GM12878 (cell line): Measurements from ENCODE around the gene COX17. TPM values are rescaled to one million over a fixed set of nuclear protein-coding genes. Genes with fewer than 3 reads are reported as not detected.

Experiments used
- BCL3 ChIP-seq: IDR thresholded peaks from 2 replicates; pipeline ENCODE4 v1.6.1; 2011; ENCODE audit warnings: borderline replicate concordance, low read depth, mild to moderate bottlenecking, moderate library complexity, low read length; ENCODE audit not compliant: insufficient read depth, poor library complexity, severe bottlenecking
- CREM ChIP-seq: IDR thresholded peaks from 2 replicates; pipeline ENCODE4 v1.6.1; 2014; ENCODE audit warnings: antibody characterized with exemption, low read depth
- NFYB ChIP-seq: IDR thresholded peaks from 2 replicates; pipeline ENCODE4 v1.6.1; 2011; ENCODE audit warnings: low read depth, mild to moderate bottlenecking, low read length, improper control_type of control experiment, moderate library complexity; ENCODE audit not compliant: insufficient read depth
- NRF1 ChIP-seq: conservative IDR thresholded peaks from 2 replicates; pipeline ENCODE4 v1.6.1; 2011; ENCODE audit warnings: mild to moderate bottlenecking, low read depth, low read length, improper control_type of control experiment
- RBBP5 ChIP-seq: fragments of 200-600 bp; sonication (generic); conservative IDR thresholded peaks from 2 replicates; pipeline ENCODE4 v1.6.1; 2016
- SMARCA5 ChIP-seq: fragments of 450-650 bp; IDR thresholded peaks from 2 replicates; pipeline ENCODE4 v1.6.1; 2017; ENCODE audit warnings: mild to moderate bottlenecking
- STAT3 ChIP-seq: IDR thresholded peaks from 2 replicates; pipeline ENCODE4 v1.6.1; 2011; ENCODE audit warnings: low read depth, low read length, improper control_type of control experiment
- TARDBP ChIP-seq: IDR thresholded peaks from 2 replicates; pipeline ENCODE4 v1.6.1; 2016; ENCODE audit warnings: borderline replicate concordance
- TBL1XR1 ChIP-seq: IDR thresholded peaks from 2 replicates; pipeline ENCODE4 v1.6.1; 2012; ENCODE audit warnings: low read depth, low read length, improper control_type of control experiment
- USF2 ChIP-seq: IDR thresholded peaks from 2 replicates; pipeline ENCODE4 v1.6.1; 2011; ENCODE audit warnings: low read depth, low read length, improper control_type of control experiment, borderline replicate concordance
- ZBTB40 ChIP-seq: fragments of 450-650 bp; IDR thresholded peaks from 2 replicates; pipeline ENCODE4 v1.6.1; 2016; ENCODE audit warnings: mild to moderate bottlenecking, moderate library complexity, borderline replicate concordance
- ZNF217 ChIP-seq: fragments of 450-650 bp; IDR thresholded peaks from 2 replicates; pipeline ENCODE4 v1.6.1; 2017; ENCODE audit warnings: antibody characterized with exemption, mild to moderate bottlenecking
- ZNF384 ChIP-seq: IDR thresholded peaks from 2 replicates; pipeline ENCODE4 v1.6.1; 2012; ENCODE audit warnings: low read depth, mild to moderate bottlenecking, low read length, improper control_type of control experiment, borderline replicate concordance
- ZNF592 ChIP-seq: fragments of 450-650 bp; IDR thresholded peaks from 2 replicates; pipeline ENCODE4 v1.6.1; 2017; ENCODE audit warnings: mild to moderate bottlenecking, moderate library complexity
- ZSCAN29 ChIP-seq: fragments of 450-650 bp; IDR thresholded peaks from 2 replicates; pipeline ENCODE4 v1.6.1; 2017; ENCODE audit warnings: mild to moderate bottlenecking, moderate library complexity
- ZZZ3 ChIP-seq: IDR thresholded peaks from 2 replicates; pipeline ENCODE4 v1.6.1; 2011; ENCODE audit warnings: low read depth; ENCODE audit not compliant: control insufficient read depth, insufficient read length
- polyA plus RNA-seq, 11 experiments: library from polyadenylated mRNA; depleted of rRNA in 4 of 11; unstranded in 6 of 11; stranded (reverse) in 5 of 11; fragments of >200 nt; fragmentation: Nextera tagmentation in 4 of 11; fragmentation: Illumina TruSeq in 1 of 11; extraction: Ambion mirVana in 4 of 11; extraction: Trizol in 1 of 11; gene quantifications; 1 replicate in 1 of 11; 2 replicates in 10 of 11; pipeline versions ENCODE4 v1.2.1 to v1.2.3, GENCODE V29; 2011 to 2016; ENCODE audit warnings: inconsistent platforms in 2 of 11, missing spikeins in 2 of 11, low read depth in 1 of 11
- total RNA-seq, 4 experiments: library from RNA; depleted of rRNA in 3 of 4; stranded (reverse); fragments of >200 nt in 3 of 4; fragmentation: Illumina TruSeq in 1 of 4; extraction: Trizol in 1 of 4; gene quantifications; 2 replicates each; pipeline versions ENCODE4 v1.2.1 to v1.2.3, GENCODE V29; 2013 to 2021

The COX17 gene
- total and polyA plus RNA-seq, 10 of the 15 experiments (the other 5 are each of a cell fraction or from before 2014, with no cell fraction given), result 111 to 717 (median 243) TPM

GRCh38 chr3:119628390-119628789 lies 48.8 kb downstream of the COX17 start (continued):
- TF ChIP-seq ZNF592 (0 out of 2 replicates have a peak, but pooled peaks have one; percentile 35), NRF1 (no peak), STAT3 (no peak), ZSCAN29 (no peak), ZNF384 (no peak), CREM (no peak), BCL3 (no peak), ZZZ3 (no peak), ZBTB40 (no peak), TARDBP (no peak), ZNF217 (0 out of 2 replicates have a peak, but pooled peaks have one; percentile 23), SMARCA5 (no peak), RBBP5 (no peak), TBL1XR1 (no peak), USF2 (no peak), NFYB (no peak)
